HG03571 (cell line): ENCODE results near the gene CDH4.

ENCODE experiments used
- ATAC-seq: cut with Tn5 transposase; IDR thresholded peaks from one replicate; pipeline ENCODE4 v1.9.1; 2021; ENCODE audit not compliant: unreplicated experiment

CDH4 gene

DNA sequence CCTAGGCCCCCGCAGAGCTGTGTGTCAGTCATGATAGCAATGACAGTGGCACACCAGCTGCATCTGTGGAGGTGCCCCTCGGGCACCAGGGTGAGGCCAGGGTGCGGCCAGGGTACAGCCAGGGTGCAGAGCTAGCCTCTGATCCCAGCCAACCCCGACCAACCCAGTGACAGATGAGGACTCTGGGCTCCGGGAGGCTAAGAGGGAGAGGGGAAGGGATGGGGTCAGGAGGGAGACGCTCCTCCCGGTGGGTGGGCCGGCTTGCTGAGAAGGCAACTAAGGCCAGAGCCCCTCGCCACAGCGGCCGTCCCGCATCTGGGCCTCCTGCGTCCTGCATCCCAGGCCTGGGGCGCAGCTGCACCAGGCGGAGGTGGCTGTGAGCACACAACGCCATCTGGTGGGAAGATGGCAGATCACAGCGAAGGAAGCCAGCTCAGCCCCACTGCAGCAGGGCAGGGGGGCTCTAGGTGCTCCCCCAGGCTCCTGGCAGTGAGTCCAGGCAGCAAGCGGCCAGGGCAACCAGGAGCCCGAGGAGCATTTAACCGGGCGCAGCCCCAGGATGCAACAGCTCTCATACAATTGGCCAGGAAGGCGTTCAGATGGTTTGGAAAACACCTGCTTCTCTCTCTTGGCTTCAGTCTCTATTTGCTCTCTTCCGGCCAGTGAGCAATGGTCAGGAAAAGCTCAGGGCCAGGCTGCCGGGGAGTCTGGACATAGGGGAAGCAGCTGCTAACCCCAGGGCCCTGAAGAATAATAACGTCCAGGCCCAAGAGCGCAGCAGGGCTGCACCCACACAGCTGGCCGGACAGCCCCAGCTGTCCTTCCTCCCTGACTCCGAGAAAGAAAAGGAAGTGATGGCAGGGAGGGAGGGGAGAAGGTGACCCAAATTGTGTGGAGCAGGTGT, 644.2 kb downstream of the CDH4 start:
- ATAC-seq, result no peak

DNA sequence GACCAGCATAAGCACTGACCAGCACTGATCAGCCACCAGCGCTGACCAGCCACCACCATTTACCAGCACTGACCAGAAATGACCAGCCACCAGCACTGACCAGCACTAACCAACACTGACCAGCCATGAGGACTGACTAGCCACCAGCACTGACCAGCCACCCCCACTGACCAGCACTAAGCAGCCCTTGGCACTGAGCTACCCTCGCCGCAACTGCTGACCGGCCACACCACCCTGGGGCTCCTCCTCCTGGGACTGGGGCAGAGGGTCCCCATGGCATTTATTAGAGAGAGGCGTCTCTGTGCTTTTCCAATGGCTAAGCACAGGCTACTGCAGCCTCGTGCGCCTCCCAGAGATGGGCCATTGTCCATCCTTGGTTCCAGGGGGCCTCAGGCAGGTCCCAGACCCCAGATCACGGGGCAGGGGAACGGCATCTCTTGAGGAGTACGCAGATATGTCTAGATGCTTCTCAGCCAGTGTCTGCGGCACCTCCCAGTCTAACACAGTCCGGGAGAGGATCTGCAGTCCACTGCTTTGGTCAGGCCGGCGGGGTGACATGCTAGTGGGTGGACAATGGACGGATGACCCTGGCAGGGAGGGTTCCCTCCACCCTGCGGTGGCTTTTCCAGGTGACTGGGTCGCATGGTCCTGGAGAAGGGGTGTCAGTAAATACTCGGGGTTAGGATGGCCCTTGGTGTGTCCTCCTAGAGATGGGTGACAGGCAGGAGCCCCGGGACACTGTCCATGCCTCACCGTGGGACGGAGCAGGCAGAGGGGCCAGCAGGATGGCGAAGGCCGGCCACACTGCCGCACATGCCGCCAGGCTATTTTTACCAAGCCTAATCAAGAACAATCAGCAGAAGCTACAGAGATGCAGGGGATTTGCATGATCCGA, 645.6 kb downstream of the CDH4 start:
- no peak for ATAC-seq

GRCh38 chr20:61898405-61898804, 646.3 kb downstream of the CDH4 start:
- no peak for ATAC-seq

DNA sequence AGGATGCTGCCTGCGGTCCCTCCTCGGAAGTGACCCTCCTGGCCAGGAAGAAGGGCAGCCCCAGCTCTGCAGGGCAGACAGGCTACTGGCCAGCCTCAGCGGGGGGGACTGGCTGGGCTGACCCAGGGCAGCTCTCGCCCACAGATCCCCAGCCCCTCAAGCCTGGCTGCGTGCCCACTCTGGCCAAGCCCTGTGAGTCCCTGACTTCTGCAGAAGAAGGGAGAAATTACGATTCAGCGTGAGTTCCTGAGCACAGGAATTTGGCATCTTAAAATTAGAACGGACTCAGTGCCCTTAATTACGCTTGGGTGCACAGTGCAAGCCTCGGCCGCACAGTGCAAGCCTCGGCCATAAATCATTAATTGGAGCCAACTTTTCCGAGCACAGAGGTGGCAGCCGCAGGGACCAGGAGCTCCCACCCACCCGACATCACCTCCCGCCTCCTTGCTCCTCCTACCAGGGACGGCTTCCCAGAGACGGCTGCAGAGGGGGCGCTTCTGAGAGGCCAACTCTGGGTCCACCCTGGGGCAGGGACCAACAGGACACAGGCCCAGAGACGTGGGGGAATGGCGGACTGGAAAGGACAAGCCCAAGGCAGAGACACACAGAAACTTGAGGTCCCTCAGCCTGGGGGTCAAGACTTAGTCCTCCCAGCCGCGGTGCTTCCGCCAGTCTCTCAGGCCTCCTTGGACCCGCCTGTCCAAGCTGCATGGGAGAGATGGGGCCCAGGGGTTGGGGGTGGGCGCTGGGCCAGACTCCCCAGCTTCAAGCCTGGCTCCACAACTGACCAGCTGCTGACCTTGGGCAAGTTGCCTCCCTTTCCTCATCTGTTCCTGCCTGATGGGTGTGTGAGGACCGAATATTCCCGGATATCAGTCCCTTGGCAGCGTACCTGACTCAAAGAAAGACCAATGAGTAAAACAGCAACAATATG, 648.2 kb downstream of the CDH4 start:
- no peak for ATAC-seq

DNA sequence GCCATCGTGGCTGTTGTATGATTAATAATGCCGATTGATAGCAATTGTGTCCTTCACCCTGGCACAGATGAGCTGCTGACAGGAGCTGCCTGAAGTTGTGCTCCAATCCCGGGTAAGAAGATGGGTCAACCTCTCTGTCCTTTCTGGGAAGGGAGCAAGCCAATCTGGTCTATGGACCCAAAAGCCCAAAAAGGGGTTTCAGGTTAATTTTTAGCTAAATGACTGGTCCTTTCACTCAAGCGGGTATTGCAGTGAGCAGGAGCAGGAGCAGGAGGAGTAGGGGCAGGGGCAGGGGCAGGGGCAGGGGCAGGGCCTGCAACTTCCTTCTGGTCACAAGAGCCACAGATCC, 648.9 kb downstream of the CDH4 start:
- ATAC-seq, result no peak

- no peak for ATAC-seq
These were observed 649.5 kb downstream of the CDH4 start for GRCh38 chr20:61901392-61902220.

DNA sequence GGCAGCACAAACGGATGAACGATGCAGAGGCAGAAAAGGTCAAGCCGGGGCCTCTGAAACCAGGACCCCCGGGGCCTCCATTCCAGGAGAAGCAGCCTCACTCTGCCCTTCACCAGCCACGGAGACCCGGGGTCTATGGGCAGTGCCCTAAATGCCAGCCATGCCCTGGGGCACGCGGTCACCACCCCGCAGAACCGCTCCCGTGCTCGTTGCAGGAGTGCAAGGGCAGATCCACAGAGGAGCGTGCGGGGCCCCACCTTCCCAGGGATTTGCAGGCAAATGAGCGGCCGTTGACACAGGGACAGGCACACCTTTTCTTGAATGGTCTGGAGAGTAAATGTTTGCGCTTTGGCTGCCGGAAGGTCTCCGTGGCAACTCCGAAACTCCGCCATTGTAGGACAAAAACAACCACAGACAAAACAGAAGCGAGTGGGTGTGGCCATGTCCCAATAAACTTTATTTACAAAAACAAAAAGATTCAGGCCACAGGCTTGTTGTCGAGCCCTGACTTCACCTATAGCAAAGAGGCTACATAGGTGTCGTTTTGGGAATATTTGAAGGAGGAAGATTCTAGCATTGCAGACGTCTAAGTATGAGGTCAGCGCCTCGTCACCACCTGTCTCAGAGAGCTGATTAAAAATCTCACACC, 650.3 kb downstream of the CDH4 start:
- ATAC-seq, result no peak

GRCh38 chr20:61903575-61904340, 651.7 kb downstream of the CDH4 start:
- no peak for ATAC-seq

- ATAC-seq, result no peak
These were observed 652.4 kb downstream of the CDH4 start for GRCh38 chr20:61904456-61904855.

- no peak for ATAC-seq
These were observed 653.9 kb downstream of the CDH4 start for GRCh38 chr20:61905781-61906523.

DNA sequence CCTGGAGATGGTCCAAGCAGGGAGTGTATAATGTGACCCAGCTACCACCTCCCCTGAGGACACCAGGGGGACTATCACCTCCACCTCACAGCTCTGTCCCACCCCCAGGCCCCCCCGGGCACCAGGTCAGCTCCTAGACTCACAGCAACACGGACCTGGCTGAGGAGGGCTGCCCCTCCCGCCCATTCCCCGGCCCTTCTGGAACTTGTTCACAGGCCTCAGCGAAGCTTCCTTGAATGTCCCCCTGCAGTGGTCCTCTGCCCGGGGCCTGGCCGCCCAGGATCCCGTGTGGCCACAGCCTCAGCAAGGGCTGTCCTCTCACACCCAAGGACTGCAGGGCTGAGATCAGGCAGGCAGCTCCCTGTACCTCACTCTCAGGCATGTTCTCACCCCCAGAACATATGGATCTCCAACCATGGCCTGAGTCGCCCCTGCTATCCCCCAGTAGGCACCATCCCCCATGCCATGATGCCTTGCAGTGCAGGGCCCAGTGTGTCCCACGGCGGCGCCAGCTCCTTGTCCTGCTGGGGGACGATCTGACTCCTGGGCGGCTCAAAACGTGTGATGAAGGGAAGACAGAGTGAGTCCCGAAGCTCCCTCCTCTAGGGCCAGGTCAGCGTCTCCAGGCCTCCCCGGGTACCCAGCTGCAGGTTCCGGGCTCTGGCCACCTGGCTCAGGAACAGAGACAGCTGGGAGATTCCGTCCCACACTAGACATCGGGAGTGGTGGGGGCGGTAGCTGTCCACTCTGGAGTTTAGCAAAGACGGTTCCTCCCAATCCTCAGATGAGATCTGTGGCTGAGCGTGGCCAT, 655.2 kb downstream of the CDH4 start:
- no peak for ATAC-seq

GRCh38 chr20:61908057-61909026, 656.3 kb downstream of the CDH4 start:
- ATAC-seq, result no peak

- ATAC-seq, result no peak
These were observed 657.0 kb downstream of the CDH4 start for GRCh38 chr20:61909028-61909427.

- no peak for ATAC-seq
These were observed 657.8 kb downstream of the CDH4 start for GRCh38 chr20:61909821-61910220.

DNA sequence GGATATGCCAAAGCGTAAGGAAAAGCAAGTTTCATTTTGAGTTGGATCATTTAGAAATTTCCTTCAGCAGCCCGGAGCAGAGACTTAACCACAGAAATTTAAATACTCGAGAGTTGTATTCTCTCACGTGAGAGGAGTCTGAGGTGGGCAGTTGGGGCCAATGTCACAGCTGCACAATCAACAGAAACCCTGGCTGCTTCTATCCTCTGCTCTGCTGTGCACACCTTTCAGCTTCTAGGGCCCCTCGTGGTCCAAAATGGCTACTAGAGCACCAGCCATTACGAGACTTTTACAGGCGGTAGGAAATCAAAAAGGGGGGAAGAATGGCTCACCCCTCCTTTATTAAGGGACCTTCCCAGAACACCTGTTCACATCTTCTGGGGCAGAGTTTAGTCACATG, 659.8 kb downstream of the CDH4 start:
- no peak for ATAC-seq
